DND-41 (cell line): ENCODE data around the gene TTC38.

Experiments
- ATAC-seq: fragments of 200-7000 bp; cut with Tn5 transposase; 3 replicates; pipeline ENCODE4 v1.9.1; 2021; ENCODE audit warnings: low read depth; ENCODE audit not compliant: insufficient read depth
- DNase-seq: peaks from one replicate; pipeline ENCODE4 v3.0.0-alpha.2; 2020
- H2AFZ ChIP-seq: 2 replicates; pipeline ENCODE4 v1.6.0; 2012; ENCODE audit warnings: low read depth, low read length
- H3K27ac ChIP-seq: 2 replicates; pipeline ENCODE4 v1.5.1; 2012; ENCODE audit warnings: low read length, inconsistent platforms
- H3K27me3 ChIP-seq: fragments of 200-600 bp; sonication (generic); 2 replicates; pipeline ENCODE4 v1.6.0; 2012; ENCODE audit warnings: low read length, mild to moderate bottlenecking, inconsistent platforms; ENCODE audit not compliant: insufficient read depth, poor library complexity
- H3K36me3 ChIP-seq: 2 replicates; pipeline ENCODE4 v1.5.1; 2012; ENCODE audit warnings: low read length, inconsistent platforms; ENCODE audit not compliant: insufficient read depth
- H3K4me1 ChIP-seq: 2 replicates; pipeline ENCODE4 v1.5.1; 2012; ENCODE audit warnings: mild to moderate bottlenecking, low read length; ENCODE audit not compliant: insufficient read depth
- H3K4me2 ChIP-seq: 2 replicates; pipeline ENCODE4 v1.6.0; 2012; ENCODE audit warnings: mild to moderate bottlenecking, moderate library complexity, low read length, inconsistent platforms; ENCODE audit not compliant: insufficient read depth
- H3K4me3 ChIP-seq, 2 experiments: fragments of 200-600 bp in 1 of 2; shearing (Covaris generic) in 1 of 2; 2 replicates each; pipeline ENCODE4 v1.5.1; 2012 to 2016; ENCODE audit warnings: inconsistent platforms in 2 of 2, low read length in 2 of 2, mild to moderate bottlenecking in 2 of 2, low read depth in 1 of 2, moderate library complexity in 1 of 2
- H3K79me2 ChIP-seq: 2 replicates; pipeline ENCODE4 v1.6.0; 2012; ENCODE audit warnings: low read length, inconsistent platforms; ENCODE audit not compliant: insufficient read depth
- H3K9ac ChIP-seq: 2 replicates; pipeline ENCODE4 v1.6.0; 2012; ENCODE audit warnings: low read depth, mild to moderate bottlenecking, inconsistent platforms, low read length, moderate library complexity
- H3K9me3 ChIP-seq: 2 replicates; pipeline ENCODE4 v1.5.1; 2012; ENCODE audit warnings: low read length, moderate library complexity, mild to moderate bottlenecking, inconsistent platforms; ENCODE audit not compliant: insufficient read depth, severe bottlenecking
- H4K20me1 ChIP-seq: 2 replicates; pipeline ENCODE4 v1.6.0; 2012; ENCODE audit warnings: low read length; ENCODE audit not compliant: insufficient read depth
- EZH2 ChIP-seq: IDR thresholded peaks from 3 replicates; pipeline ENCODE4 v1.6.1; 2012; ENCODE audit warnings: borderline replicate concordance, low read depth, mild to moderate bottlenecking, moderate library complexity, low read length, inconsistent platforms; ENCODE audit not compliant: severe bottlenecking
- TF ChIP-seq, protein P1 (sequence below): IDR thresholded peaks from 2 replicates; pipeline ENCODE4 v1.5.1; 2012; ENCODE audit warnings: borderline replicate concordance, low read length, moderate library complexity, mild to moderate bottlenecking; ENCODE audit not compliant: poor library complexity, severe bottlenecking; ENCODE audit errors: extremely low read depth

TTC38 gene

DNA sequence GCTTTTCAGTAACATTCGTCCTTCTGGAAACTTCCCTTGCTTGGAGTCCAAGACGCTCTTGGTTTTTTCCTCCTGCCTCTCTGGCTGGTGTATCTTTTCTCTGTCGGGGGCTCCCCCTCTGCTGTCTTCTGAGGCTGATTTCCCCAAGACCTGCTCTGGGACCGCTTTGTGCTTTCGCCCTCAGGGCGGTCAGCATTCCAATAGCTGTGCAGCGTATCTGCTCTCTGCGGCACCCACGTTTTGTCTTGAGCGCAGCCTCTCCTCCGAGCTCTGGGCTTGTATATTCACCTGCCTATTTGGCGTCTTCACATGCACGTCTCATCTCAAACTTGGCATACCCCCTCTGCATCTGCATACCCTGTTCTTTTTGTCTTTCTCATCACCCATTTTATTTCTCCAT, 31.3 kb downstream of the TTC38 start:
- TF ChIP-seq, protein P1, sequence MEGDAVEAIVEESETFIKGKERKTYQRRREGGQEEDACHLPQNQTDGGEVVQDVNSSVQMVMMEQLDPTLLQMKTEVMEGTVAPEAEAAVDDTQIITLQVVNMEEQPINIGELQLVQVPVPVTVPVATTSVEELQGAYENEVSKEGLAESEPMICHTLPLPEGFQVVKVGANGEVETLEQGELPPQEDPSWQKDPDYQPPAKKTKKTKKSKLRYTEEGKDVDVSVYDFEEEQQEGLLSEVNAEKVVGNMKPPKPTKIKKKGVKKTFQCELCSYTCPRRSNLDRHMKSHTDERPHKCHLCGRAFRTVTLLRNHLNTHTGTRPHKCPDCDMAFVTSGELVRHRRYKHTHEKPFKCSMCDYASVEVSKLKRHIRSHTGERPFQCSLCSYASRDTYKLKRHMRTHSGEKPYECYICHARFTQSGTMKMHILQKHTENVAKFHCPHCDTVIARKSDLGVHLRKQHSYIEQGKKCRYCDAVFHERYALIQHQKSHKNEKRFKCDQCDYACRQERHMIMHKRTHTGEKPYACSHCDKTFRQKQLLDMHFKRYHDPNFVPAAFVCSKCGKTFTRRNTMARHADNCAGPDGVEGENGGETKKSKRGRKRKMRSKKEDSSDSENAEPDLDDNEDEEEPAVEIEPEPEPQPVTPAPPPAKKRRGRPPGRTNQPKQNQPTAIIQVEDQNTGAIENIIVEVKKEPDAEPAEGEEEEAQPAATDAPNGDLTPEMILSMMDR = no peak
- Histone ChIP-seq H3K4me3 (peak overlapping the region in 1 of 2 experiments; percentile 93; a peak in 2 of 4 replicates), H3K36me3 (peaks cover 60% of the 10 kb centered on the region), H3K27ac (peak overlapping the region; percentile 56), H3K27me3 (no peaks in the 10 kb centered on the region), H3K4me2 (peak overlapping the region; percentile 90), H3K9me3 (no peaks in the 10 kb centered on the region), H2AFZ (no peak overlapping the region), H4K20me1 (peaks cover 37% of the 10 kb centered on the region), H3K9ac (peak overlapping the region; percentile 93), H3K79me2 (peaks cover 83% of the 10 kb centered on the region), H3K4me1 (peaks cover 76% of the 10 kb centered on the region)
- DNase-seq (no peak), ATAC-seq (no peak)

DNA sequence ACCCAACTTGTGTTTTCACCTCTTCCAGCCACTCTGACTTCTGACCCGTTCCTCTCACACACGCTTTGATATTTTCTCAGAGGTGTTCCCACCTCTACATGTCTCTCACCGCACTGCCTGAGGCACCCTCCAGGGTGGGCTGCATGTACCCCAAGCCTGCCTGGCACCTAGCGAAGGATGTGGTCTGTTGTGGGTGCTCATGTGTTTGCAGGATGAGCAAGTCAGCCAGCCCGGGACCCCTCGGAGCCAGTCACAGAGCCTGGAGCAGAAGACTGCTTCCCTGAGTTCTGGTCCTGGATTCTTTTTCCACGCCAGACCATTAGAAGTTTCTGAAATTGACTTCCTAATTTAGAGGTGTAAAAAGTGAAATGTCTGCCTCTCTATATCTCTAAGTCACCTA, 32.7 kb downstream of the TTC38 start:
- peak overlapping the region; percentile 59 for H3K27ac ChIP-seq
- H3K79me2 ChIP-seq = peaks cover 94% of the 10 kb centered on the region
- H3K9me3 ChIP-seq = no peaks in the 10 kb centered on the region
- peaks cover 78% of the 10 kb centered on the region for H3K4me1 ChIP-seq
- H3K36me3 ChIP-seq = peaks cover 69% of the 10 kb centered on the region
- ATAC-seq (no peak), DNase-seq (no peak)
- H3K9ac ChIP-seq = peak overlapping the region; percentile 32; the same call in 1 of the 2 replicates
- H3K4me3 ChIP-seq = peak overlapping the region in 1 of 2 experiments; percentile 40; a peak in 2 of 4 replicates
- H2AFZ ChIP-seq = no peak overlapping the region
- peaks cover 44% of the 10 kb centered on the region for H4K20me1 ChIP-seq
- no peaks in the 10 kb centered on the region for H3K27me3 ChIP-seq
- peak overlapping the region; percentile 60 for H3K4me2 ChIP-seq
- TF ChIP-seq, protein P1 = no peak
- TF ChIP-seq EZH2 = no peak

DNA sequence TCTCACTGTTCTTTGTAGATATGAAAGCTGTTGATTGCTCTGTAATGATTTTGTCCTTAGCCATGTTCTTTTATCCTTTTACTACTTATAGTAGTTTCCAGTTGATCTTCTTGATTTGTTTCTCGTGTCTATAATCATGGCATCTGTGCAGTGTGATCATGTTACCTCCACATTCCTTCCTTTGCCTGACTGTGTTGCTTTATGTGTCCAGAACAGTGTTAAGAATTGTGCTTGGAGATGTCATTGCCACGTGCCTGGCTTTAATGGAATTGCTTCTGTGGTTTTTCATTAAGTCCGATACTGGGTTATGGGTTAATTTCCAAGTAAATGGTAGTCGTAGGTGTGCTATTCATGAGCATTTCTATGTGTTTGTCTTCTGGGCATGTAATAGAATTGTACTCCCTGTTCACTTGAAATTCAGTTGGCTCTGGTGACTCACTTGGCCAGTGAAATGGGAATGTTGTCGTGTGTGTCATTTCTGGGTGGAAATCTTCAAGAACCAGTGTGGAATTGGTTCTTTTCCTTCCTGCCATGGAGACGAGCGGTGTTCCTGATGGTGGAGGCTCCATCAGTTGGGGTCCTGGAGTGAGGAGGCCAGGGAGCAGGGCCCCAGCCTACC, 35.6 kb downstream of the TTC38 start:
- H2AFZ ChIP-seq = no peak overlapping the region
- no peak for ATAC-seq
- peaks cover 80% of the 10 kb centered on the region for H3K36me3 ChIP-seq
- peaks cover 57% of the 10 kb centered on the region for H4K20me1 ChIP-seq
- no peak for DNase-seq
- H3K79me2 ChIP-seq = peaks cover 99% of the 10 kb centered on the region
- no peaks in the 10 kb centered on the region for H3K9me3 ChIP-seq
- H3K9ac ChIP-seq = peak overlapping the region; percentile 4; the same call in 1 of the 2 replicates
- TF ChIP-seq, protein P1 = no peak
- no peak for TF ChIP-seq EZH2
- peaks cover 59% of the 10 kb centered on the region for H3K4me1 ChIP-seq
- H3K4me2 ChIP-seq = peak overlapping the region; percentile 38
- peak overlapping the region in 1 of 2 experiments; percentile 4; a peak in 1 of 4 replicates for H3K4me3 ChIP-seq
- no peak overlapping the region for H3K27ac ChIP-seq
- H3K27me3 ChIP-seq = no peaks in the 10 kb centered on the region
